Activated CD8-positive, alpha-beta T cell treated with anti-CD3 and anti-CD28 coated beads, Interleukin-2, amount 10 ng/mL, durations not matched to agents 7 days and 5 days (primary cell): ENCODE results near the gene TBC1D4. TPM values are rescaled to one million over a fixed set of nuclear protein-coding genes. Genes with fewer than 3 reads are reported as not detected.

ENCODE experiments used
- ATAC-seq: fragments of 150-1000 bp; cut with Tn5 transposase; one replicate; pipeline ENCODE4 v1.10.0; 2021; ENCODE audit warnings: moderate library complexity
- CTCF ChIA-PET: fragments of 350-600 bp; sonication (Branson Sonifier 250); formaldehyde crosslinking; loops from one replicate; lab custom pipeline; 2021; ENCODE audit warnings: antibody characterized with exemption; lab: Charles Lee
- POLR2A ChIA-PET: fragments of 350-600 bp; sonication (Branson Sonifier 250); formaldehyde crosslinking; loops from one replicate; lab custom pipeline; 2021; ENCODE audit warnings: antibody characterized with exemption; lab: Charles Lee
- DNase-seq: peaks from one replicate; pipeline ENCODE4 v3.0.0-alpha.2; 2020
- H3K27ac Mint-ChIP-seq: one replicate; pipeline ENCODE4 v1.8.0; 2021; ENCODE audit warnings: mild to moderate bottlenecking, mixed read lengths
- H3K27me3 Mint-ChIP-seq: one replicate; pipeline ENCODE4 v1.8.0; 2021; ENCODE audit warnings: low read depth, mixed read lengths
- H3K36me3 Mint-ChIP-seq: one replicate; pipeline ENCODE4 v1.8.0; 2021; ENCODE audit warnings: low read depth, mixed read lengths
- H3K4me1 Mint-ChIP-seq: one replicate; pipeline ENCODE4 v1.8.0; 2021; ENCODE audit warnings: low read depth, mixed read lengths
- H3K4me3 Mint-ChIP-seq: one replicate; pipeline ENCODE4 v1.8.0; 2021; ENCODE audit warnings: mild to moderate bottlenecking, mixed read lengths
- H3K9me3 Mint-ChIP-seq: one replicate; pipeline ENCODE4 v1.8.0; 2022; ENCODE audit warnings: mixed read lengths; ENCODE audit not compliant: insufficient read depth
- total RNA-seq, 2 experiments: library from RNA; stranded (reverse); gene quantifications; one replicate each; pipeline ENCODE4 v1.2.3, GENCODE V29; 2021

The TBC1D4 gene, protein sequence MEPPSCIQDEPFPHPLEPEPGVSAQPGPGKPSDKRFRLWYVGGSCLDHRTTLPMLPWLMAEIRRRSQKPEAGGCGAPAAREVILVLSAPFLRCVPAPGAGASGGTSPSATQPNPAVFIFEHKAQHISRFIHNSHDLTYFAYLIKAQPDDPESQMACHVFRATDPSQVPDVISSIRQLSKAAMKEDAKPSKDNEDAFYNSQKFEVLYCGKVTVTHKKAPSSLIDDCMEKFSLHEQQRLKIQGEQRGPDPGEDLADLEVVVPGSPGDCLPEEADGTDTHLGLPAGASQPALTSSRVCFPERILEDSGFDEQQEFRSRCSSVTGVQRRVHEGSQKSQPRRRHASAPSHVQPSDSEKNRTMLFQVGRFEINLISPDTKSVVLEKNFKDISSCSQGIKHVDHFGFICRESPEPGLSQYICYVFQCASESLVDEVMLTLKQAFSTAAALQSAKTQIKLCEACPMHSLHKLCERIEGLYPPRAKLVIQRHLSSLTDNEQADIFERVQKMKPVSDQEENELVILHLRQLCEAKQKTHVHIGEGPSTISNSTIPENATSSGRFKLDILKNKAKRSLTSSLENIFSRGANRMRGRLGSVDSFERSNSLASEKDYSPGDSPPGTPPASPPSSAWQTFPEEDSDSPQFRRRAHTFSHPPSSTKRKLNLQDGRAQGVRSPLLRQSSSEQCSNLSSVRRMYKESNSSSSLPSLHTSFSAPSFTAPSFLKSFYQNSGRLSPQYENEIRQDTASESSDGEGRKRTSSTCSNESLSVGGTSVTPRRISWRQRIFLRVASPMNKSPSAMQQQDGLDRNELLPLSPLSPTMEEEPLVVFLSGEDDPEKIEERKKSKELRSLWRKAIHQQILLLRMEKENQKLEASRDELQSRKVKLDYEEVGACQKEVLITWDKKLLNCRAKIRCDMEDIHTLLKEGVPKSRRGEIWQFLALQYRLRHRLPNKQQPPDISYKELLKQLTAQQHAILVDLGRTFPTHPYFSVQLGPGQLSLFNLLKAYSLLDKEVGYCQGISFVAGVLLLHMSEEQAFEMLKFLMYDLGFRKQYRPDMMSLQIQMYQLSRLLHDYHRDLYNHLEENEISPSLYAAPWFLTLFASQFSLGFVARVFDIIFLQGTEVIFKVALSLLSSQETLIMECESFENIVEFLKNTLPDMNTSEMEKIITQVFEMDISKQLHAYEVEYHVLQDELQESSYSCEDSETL (N-terminal part only)
- total RNA-seq: 10 to 100 TPM; 12.7 to 13.4 TPM

DNA sequence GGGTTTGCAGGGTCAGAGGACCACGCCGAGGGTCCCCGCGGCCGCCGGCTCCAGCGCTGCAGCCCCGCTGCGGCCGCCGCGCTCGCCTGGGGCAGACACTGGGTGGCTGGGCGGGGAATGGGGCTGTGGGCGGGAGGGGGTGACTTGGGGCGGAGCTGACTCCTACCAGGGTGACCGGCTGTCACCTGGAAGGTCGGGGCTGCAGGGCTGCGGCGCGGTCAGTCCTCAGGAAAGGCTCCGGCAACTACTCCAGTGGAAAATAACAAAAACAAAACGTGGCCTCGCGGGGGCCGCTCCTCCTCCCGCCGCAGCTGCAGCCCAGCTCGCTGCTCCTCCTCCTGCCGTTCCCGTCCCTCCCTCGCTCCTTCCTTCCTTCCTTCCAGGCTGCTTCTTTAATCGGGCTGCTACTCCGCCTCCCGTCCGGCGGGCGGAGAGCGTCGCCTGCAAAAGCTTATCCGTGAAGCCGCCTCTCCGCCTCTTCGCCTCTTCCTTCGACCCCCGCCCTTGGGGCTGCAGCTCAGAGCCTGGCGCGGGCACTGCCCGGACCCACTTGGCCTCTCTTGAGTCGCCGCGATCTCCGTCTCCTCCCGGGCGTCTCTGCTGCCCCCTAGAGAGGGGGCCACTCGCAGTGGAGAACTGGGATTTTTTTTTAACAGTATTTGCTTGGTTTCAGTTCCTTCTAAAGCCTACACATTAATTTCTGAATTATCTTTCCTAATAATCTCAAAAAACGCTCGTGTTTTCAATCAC is at the start of gene TBC1D4:
Gene TBC1D4, minus strand, starts transcription at position 100 of the 750 bp plus-strand sequence. CDS start 402 bp downstream, outside the sequence.
- CTCF ChIA-PET: interaction anchor here (0.6 to 2.1 kb wide), 22 partner anchors 9 to 279 kb away, joined by 3 to 14 read pairs (median 4); partner anchors contain the start of genes COMMD6, LMO7 and UCHL3
- POLR2A ChIA-PET: no interaction called here
- Mint-ChIP-seq H3K4me3 (peak within 1 kb of the TSS; percentile 89), H3K36me3 (no peaks in the 10 kb centered on the region), H3K27me3 (peaks cover 53% of the 10 kb centered on the region), H3K27ac (no peak within 1 kb of the TSS), H3K4me1 (peaks cover 20% of the 10 kb centered on the region), H3K9me3 (no peaks in the 10 kb centered on the region)
- ATAC-seq (peak; percentile 84), DNase-seq (peak; percentile 73)

DNA sequence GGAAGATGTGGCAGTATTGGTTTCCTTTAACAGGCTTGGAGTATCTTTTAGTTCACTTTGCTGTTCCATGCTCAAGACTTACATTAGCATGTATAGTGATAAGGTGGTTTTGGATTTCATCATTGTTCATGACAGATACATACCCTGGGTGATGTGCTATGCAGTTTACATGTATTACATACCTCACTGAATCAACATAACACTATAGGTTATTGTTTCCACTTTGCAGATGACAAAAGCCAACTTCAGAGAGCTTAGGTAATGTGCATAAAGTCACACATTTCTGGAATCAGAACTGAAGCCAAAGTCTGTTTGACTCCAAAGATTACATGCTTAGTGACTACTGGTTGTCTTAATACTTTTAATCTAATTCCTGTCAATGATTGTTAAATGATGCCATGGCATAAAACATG is 48.6 kb upstream of the TBC1D4 start:
- Mint-ChIP-seq H3K27me3 (no peaks in the 10 kb centered on the region), H3K9me3 (no peaks in the 10 kb centered on the region), H3K36me3 (peaks cover 52% of the 10 kb centered on the region), H3K27ac (peak overlapping the region; percentile 22), H3K4me3 (no peak overlapping the region), H3K4me1 (peaks cover 40% of the 10 kb centered on the region)
- POLR2A ChIA-PET: no interaction called here
- DNase-seq (no peak), ATAC-seq (peak; percentile 75)
- CTCF ChIA-PET: interaction anchor here (2.4 kb wide), 1 partner anchor 48 kb away, joined by 9 read pairs; the partner anchor contains the start of gene TBC1D4

DNA sequence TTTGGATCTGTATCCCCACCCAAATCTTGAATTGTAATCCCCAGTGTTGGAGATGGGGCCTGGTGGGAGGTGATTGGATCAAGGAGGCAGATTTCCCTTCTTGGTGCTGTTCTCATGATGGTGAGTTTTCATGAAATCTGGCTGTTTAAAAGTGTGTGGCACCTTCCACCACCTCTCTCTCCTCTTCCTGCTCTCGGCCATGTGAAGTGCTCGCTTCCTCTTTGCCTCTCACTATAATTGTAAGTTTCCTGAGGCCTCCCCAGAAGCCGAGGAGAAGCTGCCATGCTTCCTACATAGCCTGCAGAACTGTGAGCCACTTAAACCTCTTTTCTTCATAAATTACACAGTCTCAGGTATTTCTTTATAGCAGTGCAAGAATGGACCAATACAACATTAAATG is 40.0 kb upstream of the TBC1D4 start:
- no peak overlapping the region for H3K27ac Mint-ChIP-seq
- H3K36me3 Mint-ChIP-seq: peaks cover 15% of the 10 kb centered on the region
- ChIA-PET CTCF (no interaction called here), POLR2A (no interaction called here)
- H3K27me3 Mint-ChIP-seq: no peaks in the 10 kb centered on the region
- no peaks in the 10 kb centered on the region for H3K4me1 Mint-ChIP-seq
- DNase-seq (no peak), ATAC-seq (no peak)
- no peak overlapping the region for H3K4me3 Mint-ChIP-seq
- H3K9me3 Mint-ChIP-seq: peaks cover 5% of the 10 kb centered on the region

DNA sequence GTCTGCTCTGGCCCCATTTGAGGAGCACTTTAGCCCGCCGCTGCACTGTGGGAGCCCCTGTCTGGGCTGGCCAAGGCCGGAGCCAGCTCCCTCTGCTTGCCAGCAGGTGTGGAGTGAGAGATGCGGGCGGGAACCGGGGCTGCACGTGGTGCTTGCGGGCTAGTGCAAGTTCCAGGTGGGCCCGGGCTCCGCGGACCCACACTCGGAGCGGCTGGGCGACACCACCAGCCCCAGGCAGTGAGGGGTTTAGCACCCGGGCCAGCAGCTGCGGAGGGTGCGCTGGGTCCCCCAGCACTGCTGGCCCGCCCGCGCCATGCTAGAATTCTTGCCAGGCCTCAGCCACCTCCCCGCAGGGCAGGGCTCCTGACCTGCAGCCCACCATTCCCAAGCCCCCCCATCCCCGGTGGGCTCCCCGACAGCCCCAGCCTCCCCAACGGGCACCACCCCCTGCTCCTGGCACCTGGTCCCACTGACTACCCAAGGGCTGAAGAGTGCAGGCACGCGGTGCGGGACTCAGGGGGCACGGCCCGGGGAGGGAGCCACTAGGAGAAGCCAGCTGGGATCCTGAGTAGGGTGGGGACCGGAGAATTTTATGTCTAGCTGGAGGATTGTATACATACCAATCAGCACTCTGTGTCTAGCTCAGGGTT is 36.6 kb upstream of the TBC1D4 start:
- no peaks in the 10 kb centered on the region for H3K27me3 Mint-ChIP-seq
- H3K36me3 Mint-ChIP-seq: peaks cover 2% of the 10 kb centered on the region
- ChIA-PET POLR2A (no interaction called here), CTCF (no interaction called here)
- DNase-seq (no peak), ATAC-seq (no peak)
- H3K27ac Mint-ChIP-seq: no peak overlapping the region
- H3K4me3 Mint-ChIP-seq: no peak overlapping the region
- H3K9me3 Mint-ChIP-seq: peaks cover 5% of the 10 kb centered on the region
- H3K4me1 Mint-ChIP-seq: no peaks in the 10 kb centered on the region

DNA sequence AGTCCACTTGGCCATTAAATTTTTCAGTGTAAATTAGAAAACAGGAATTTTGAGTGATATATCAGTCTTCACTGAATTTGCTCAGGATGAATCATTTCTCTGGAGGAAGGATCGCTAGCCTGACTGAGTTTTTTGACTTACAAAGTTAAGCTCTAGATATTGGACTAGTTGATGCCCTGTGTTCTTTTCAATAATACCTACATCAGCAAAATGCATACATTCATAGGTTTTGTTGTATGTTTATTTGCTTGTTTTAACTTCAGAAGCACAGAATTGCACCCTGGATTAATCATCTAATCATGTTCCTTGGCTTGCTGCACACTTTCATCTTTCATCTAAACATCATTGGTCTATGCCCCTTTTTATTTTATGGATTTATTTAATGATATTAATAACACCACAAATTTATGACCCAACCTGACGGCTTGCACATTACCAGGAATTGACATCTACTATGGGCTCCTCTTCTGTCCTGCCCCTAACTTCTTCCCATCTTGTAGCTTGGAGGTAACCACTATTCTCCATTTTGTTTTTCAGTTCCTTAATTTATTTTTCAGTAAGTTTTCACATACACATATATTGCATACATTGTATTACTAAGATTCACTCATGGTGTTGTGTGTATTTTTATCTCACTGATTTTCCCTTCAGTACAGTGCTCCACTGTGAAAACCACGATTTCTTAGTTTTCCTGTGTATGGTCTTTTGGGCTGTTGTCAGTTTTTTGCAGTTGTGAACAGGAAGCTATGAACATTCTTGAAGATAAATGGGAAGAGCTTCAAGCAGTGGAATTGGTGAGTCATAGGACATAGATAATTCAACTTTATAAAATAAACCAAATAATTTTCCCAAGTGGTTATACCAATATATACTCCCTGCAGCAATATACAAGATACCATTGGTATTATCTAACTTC is 32.4 kb upstream of the TBC1D4 start:
- Mint-ChIP-seq H3K27me3 (peaks cover 2% of the 10 kb centered on the region), H3K27ac (no peak overlapping the region), H3K4me1 (no peaks in the 10 kb centered on the region), H3K36me3 (peaks cover 2% of the 10 kb centered on the region), H3K4me3 (no peak overlapping the region), H3K9me3 (no peaks in the 10 kb centered on the region)
- ATAC-seq (no peak), DNase-seq (no peak)
- CTCF ChIA-PET: interaction anchor here (1.0 to 1.3 kb wide), 2 partner anchors 32 to 148 kb away, joined by 3 read pairs; partner anchors contain the start of gene TBC1D4
- POLR2A ChIA-PET: no interaction called here

DNA sequence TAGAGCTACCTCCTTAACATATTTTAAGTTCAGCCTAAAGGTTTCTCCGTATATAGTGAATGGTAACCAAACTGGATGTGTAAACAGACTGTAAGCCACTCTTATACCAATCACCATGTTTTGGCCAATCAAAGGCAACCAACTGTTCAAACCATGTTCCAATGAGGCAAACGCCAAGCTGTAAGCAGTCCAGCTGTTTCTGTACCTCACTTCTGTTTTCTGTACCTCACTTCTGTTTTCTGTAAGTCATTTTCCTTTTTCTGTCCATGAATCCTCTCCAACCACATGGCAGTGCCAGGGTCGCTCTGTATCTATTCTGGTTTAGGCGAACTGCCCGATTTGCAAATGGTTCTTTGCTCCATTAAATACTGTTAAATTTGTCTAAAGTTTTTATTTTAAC is 31.3 kb upstream of the TBC1D4 start:
- ChIA-PET CTCF (interaction anchor here (1.0 kb wide), 1 partner anchor 147 kb away, joined by 3 read pairs; no protein-coding TSS in a partner anchor), POLR2A (no interaction called here)
- no peaks in the 10 kb centered on the region for H3K4me1 Mint-ChIP-seq
- DNase-seq (no peak), ATAC-seq (no peak)
- H3K9me3 Mint-ChIP-seq: no peaks in the 10 kb centered on the region
- no peak overlapping the region for H3K27ac Mint-ChIP-seq
- no peaks in the 10 kb centered on the region for H3K36me3 Mint-ChIP-seq
- H3K4me3 Mint-ChIP-seq: no peak overlapping the region
- peaks cover 4% of the 10 kb centered on the region for H3K27me3 Mint-ChIP-seq

DNA sequence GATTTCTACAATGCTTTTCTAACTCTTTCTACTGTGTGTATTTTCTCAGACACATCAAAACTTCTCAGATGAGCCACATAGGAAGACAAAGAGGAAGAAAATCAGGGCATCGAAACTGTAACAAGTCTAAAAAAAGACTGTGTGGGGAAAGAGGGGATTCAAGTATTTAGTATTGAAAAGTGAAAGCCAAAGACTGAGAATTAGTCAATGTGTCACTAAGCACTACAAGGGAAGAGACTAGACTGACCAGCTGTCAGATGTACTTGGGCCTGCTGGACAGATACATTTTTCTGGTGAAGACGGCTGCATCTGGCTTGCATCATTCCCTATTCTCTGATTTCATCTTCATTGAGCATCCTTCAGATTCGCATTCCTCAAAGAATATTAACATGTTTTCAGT is 30.3 kb upstream of the TBC1D4 start:
- POLR2A ChIA-PET: no interaction called here
- Mint-ChIP-seq H3K27me3 (peaks cover 4% of the 10 kb centered on the region), H3K9me3 (no peaks in the 10 kb centered on the region), H3K27ac (no peak overlapping the region), H3K4me3 (no peak overlapping the region), H3K4me1 (no peaks in the 10 kb centered on the region), H3K36me3 (no peaks in the 10 kb centered on the region)
- ATAC-seq (no peak), DNase-seq (no peak)
- CTCF ChIA-PET: no interaction called here

DNA sequence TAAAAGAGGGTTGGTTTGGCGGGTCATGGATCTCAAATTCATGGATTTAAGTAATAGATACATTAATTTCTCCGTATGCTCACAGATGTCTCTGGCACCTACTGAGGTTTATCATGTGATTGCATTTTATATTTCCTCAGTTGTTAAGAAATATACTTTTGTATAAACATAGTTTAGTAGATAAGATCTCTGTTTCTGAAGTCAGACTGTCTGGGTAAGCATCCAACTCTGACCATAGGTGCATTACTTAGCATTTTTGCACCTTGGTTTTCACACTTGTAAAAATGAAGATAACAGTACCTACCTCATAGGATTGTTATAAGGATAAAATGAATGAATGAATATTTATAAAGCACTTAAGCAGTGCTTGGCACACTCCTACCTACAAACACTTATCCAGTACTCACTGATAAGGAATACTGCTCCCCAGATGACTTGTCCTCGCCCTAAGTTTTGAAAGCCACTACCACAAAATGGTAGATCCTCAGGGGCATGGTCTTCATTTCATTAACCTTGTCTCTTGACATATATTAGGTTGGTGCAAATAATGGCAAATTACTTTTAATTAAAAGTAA is 29.2 kb upstream of the TBC1D4 start:
- H3K36me3 Mint-ChIP-seq: no peaks in the 10 kb centered on the region
- H3K27ac Mint-ChIP-seq: no peak overlapping the region
- H3K4me3 Mint-ChIP-seq: no peak overlapping the region
- peaks cover 2% of the 10 kb centered on the region for H3K4me1 Mint-ChIP-seq
- ChIA-PET POLR2A (no interaction called here), CTCF (no interaction called here)
- peaks cover 4% of the 10 kb centered on the region for H3K27me3 Mint-ChIP-seq
- ATAC-seq (no peak), DNase-seq (no peak)
- H3K9me3 Mint-ChIP-seq: no peaks in the 10 kb centered on the region

DNA sequence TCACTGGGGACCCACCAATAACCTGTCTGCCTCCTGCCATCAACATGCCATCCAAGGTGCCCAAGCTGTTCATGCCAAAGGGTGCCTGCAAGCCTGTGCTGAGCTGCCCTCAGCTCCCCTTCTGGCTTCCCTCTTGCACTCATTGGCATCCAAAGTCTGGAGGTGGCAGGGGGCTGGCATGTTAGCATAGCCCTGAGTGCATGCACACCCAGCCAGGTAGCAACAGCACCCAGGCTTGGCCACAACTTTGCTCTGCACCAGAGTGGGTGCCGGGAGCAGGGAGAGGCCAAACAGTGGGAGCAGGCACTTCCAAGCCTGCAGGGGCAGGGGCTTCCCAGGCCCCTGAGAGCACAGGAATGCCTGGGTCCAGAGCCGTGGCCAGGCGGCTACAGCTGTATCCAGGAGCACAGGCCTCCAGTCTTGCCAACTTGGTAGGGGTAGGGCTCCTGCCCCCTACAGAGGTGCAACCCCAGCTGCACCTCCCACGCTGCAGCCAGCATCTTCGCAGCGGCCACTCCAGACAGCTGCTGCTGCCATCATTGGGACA is 26.1 kb upstream of the TBC1D4 start:
- no peak overlapping the region for H3K27ac Mint-ChIP-seq
- POLR2A ChIA-PET: no interaction called here
- H3K4me3 Mint-ChIP-seq: no peak overlapping the region
- CTCF ChIA-PET: no interaction called here
- no peak for DNase-seq
- peaks cover 5% of the 10 kb centered on the region for H3K27me3 Mint-ChIP-seq
- ATAC-seq: no peak
- no peaks in the 10 kb centered on the region for H3K9me3 Mint-ChIP-seq
- no peaks in the 10 kb centered on the region for H3K36me3 Mint-ChIP-seq
- peaks cover 2% of the 10 kb centered on the region for H3K4me1 Mint-ChIP-seq
